ENCODE data around the gene SYNJ2BP. TPM values are rescaled to one million over a fixed set of nuclear protein-coding genes. Genes with fewer than 3 reads are reported as not detected.
"Not testable (repeated sequence)": the region's sequence is repeated elsewhere in the genome, so short reads cannot be mapped to it uniquely, and the experiment has no call there.

SYNJ2BP gene
- total RNA-seq, 1 donor from 2014 or later, result 23.8 TPM

GRCh38 chr14:70441641-70442040 lies 24.8 kb upstream of the SYNJ2BP start:
- no peak overlapping the region for H3K4me3 ChIP-seq (ENCODE audit: low read depth, low read length)
- no peak for TF ChIP-seq CTCF (IDR thresholded peaks at IDR 0.05; ENCODE audit: insufficient read depth, low read length, poor library complexity, severe bottlenecking)
- no peaks in the 10 kb centered on the region for H3K36me3 ChIP-seq (ENCODE audit: control insufficient read depth, insufficient read depth, low read length)
- DNase-seq (ENCODE audit: low read depth), result no peak
- no peaks in the 10 kb centered on the region for H3K27me3 ChIP-seq (ENCODE audit: control insufficient read depth, insufficient read depth, low read length)

- Histone ChIP-seq H3K27me3 (ENCODE audit: control insufficient read depth, insufficient read depth, low read length) (no peaks in the 10 kb centered on the region), H3K4me3 (ENCODE audit: low read depth, low read length) (no peak overlapping the region), H3K36me3 (ENCODE audit: control insufficient read depth, insufficient read depth, low read length) (no peaks in the 10 kb centered on the region)
- TF ChIP-seq CTCF (IDR thresholded peaks at IDR 0.05; ENCODE audit: insufficient read depth, low read length, poor library complexity, severe bottlenecking), result no peak
- DNase-seq (ENCODE audit: low read depth), result no peak
These were observed 20.0 kb upstream of the SYNJ2BP start for GRCh38 chr14:70436867-70437266.

GRCh38 chr14:70426555-70426954 lies 9.7 kb upstream of the SYNJ2BP start:
- H3K36me3 ChIP-seq (ENCODE audit: control insufficient read depth, insufficient read depth, low read length); H3K27me3 ChIP-seq (ENCODE audit: control insufficient read depth, insufficient read depth, low read length); H3K4me3 ChIP-seq (ENCODE audit: low read depth, low read length); DNase-seq (ENCODE audit: low read depth): not testable (repeated sequence)

GRCh38 chr14:70425354-70425753 lies 8.5 kb upstream of the SYNJ2BP start:
- DNase-seq (ENCODE audit: low read depth), result no peak
- Histone ChIP-seq H3K36me3 (ENCODE audit: control insufficient read depth, insufficient read depth, low read length) (no peaks in the 10 kb centered on the region), H3K27me3 (ENCODE audit: control insufficient read depth, insufficient read depth, low read length) (no peaks in the 10 kb centered on the region), H3K4me3 (ENCODE audit: low read depth, low read length) (no peak overlapping the region)
- no peak for TF ChIP-seq CTCF (IDR thresholded peaks at IDR 0.05; ENCODE audit: insufficient read depth, low read length, poor library complexity, severe bottlenecking)

- DNase-seq (ENCODE audit: low read depth), result no peak
- no peak for TF ChIP-seq CTCF (IDR thresholded peaks at IDR 0.05; ENCODE audit: insufficient read depth, low read length, poor library complexity, severe bottlenecking)
- no peaks in the 10 kb centered on the region for H3K36me3 ChIP-seq (ENCODE audit: control insufficient read depth, insufficient read depth, low read length)
- no peaks in the 10 kb centered on the region for H3K27me3 ChIP-seq (ENCODE audit: control insufficient read depth, insufficient read depth, low read length)
- H3K4me3 ChIP-seq (ENCODE audit: low read depth, low read length), result no peak overlapping the region
These were observed 5.6 kb upstream of the SYNJ2BP start for GRCh38 chr14:70422538-70422937.

- DNase-seq (ENCODE audit: low read depth); H3K27me3 ChIP-seq (ENCODE audit: control insufficient read depth, insufficient read depth, low read length); H3K4me3 ChIP-seq (ENCODE audit: low read depth, low read length); H3K36me3 ChIP-seq (ENCODE audit: control insufficient read depth, insufficient read depth, low read length): not testable (repeated sequence)
These were observed 2.5 kb upstream of the SYNJ2BP start for GRCh38 chr14:70419270-70419931.

- no peak for DNase-seq (ENCODE audit: low read depth)
- no peak for TF ChIP-seq CTCF (IDR thresholded peaks at IDR 0.05; ENCODE audit: insufficient read depth, low read length, poor library complexity, severe bottlenecking)
- Histone ChIP-seq H3K36me3 (ENCODE audit: control insufficient read depth, insufficient read depth, low read length) (no peaks in the 10 kb centered on the region), H3K27me3 (ENCODE audit: control insufficient read depth, insufficient read depth, low read length) (no peaks in the 10 kb centered on the region), H3K4me3 (ENCODE audit: low read depth, low read length) (peak overlapping the region; percentile 93)
These were observed 559 bp downstream of the SYNJ2BP start for GRCh38 chr14:70416338-70416724.

All from kidney epithelial cell (primary cell).